ENCODE data around the gene ULK4. TPM values are rescaled to one million over a fixed set of nuclear protein-coding genes. Genes with fewer than 3 reads are reported as not detected.

The ULK4 gene
- total RNA-seq, 1 experiment from 2014 or later = 8.7 TPM

GRCh38 chr3:41419809-41420208 is 542.1 kb downstream of the ULK4 start:
- Histone ChIP-seq H4K20me1 (ENCODE audit: insufficient read depth) (no peaks in the 10 kb centered on the region), H3K79me2 (ENCODE audit: low read depth) (no peaks in the 10 kb centered on the region), H3K27me3 (ENCODE audit: insufficient read depth, low read depth) (no peaks in the 10 kb centered on the region), H3K9me3 (ENCODE audit: insufficient read depth, low read depth) (no peaks in the 10 kb centered on the region), H3K27ac (0 out of 2 replicates have a peak overlapping the region, but pooled peaks have one; percentile 4), H3K4me2 (peak overlapping the region; percentile 23; the same call in 1 of the 2 replicates), H3K9me2 (ENCODE audit: insufficient read depth) (no peaks in the 10 kb centered on the region), H3K36me3 (ENCODE audit: low read depth) (no peaks in the 10 kb centered on the region), H3K4me1 (replicated peaks; ENCODE audit: insufficient read depth) (peaks cover 18% of the 10 kb centered on the region), H3K4me3 (no peak overlapping the region), H2AFZ (no peak overlapping the region), H3F3A (ENCODE audit: insufficient read depth, low read depth) (peaks cover 14% of the 10 kb centered on the region; the same call in 1 of the 2 replicates)
- BruUV-seq (replicated peaks) = no TSS peak
- TF ChIP-seq CTCF (conservative IDR thresholded peaks at IDR 0.05) = no peak
- TF ChIP-seq EZH2 (IDR thresholded peaks at IDR 0.05; ENCODE audit: low read depth) = no peak
- DNase-seq = no peak
- POLR2A ChIA-PET (ENCODE audit: unreplicated experiment) = no interaction called here
- intact Hi-C loops (cut with micrococcal nuclease; ENCODE audit: unreplicated experiment) = no loop called here
- CTCF ChIA-PET = no interaction called here

- Histone ChIP-seq H3K4me1 (replicated peaks; ENCODE audit: insufficient read depth) (peaks cover 18% of the 10 kb centered on the region), H3K27ac (0 out of 2 replicates have a peak overlapping the region, but pooled peaks have one; percentile 4), H3K4me2 (peak overlapping the region; percentile 23), H3K79me2 (ENCODE audit: low read depth) (no peaks in the 10 kb centered on the region), H3K27me3 (ENCODE audit: insufficient read depth, low read depth) (no peaks in the 10 kb centered on the region), H3K9me3 (ENCODE audit: insufficient read depth, low read depth) (no peaks in the 10 kb centered on the region), H3K4me3 (no peak overlapping the region), H4K20me1 (ENCODE audit: insufficient read depth) (no peaks in the 10 kb centered on the region), H2AFZ (0 out of 2 replicates have a peak overlapping the region, but pooled peaks have one; percentile 20), H3F3A (ENCODE audit: insufficient read depth, low read depth) (peaks cover 14% of the 10 kb centered on the region; the same call in 1 of the 2 replicates), H3K36me3 (ENCODE audit: low read depth) (no peaks in the 10 kb centered on the region), H3K9me2 (ENCODE audit: insufficient read depth) (no peaks in the 10 kb centered on the region)
- intact Hi-C loops (cut with micrococcal nuclease; ENCODE audit: unreplicated experiment) = no loop called here
- peak; percentile 12 to 76 for DNase-seq
- BruUV-seq (replicated peaks) = no TSS peak
- POLR2A ChIA-PET (ENCODE audit: unreplicated experiment) = no interaction called here
- CTCF ChIA-PET = no interaction called here
- TF ChIP-seq EZH2 (IDR thresholded peaks at IDR 0.05; ENCODE audit: low read depth) (no peak), CTCF (conservative IDR thresholded peaks at IDR 0.05) (no peak; the same call in 1 of the 2 replicates)
Measured at GRCh38 chr3:41418961-41419691, 542.8 kb downstream of the ULK4 start.

DNA sequence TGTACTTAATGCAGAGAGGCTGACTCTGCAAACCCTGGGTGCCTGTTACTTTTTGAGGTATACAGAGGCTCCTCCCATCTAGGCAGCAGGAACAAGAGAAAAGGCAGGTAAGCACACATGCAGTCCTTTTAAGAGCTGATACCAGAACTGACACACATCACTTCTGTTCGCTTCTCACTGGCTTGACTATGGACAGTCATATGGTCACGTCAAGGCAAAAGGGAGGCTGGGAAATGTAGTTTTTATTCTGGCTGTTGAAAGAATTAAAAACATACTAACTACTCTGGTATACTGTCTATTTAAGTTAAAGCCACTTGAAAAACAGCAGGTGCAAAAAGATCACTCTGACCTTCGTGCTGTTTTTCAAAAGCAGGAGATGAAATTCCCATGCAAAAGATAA is 544.3 kb downstream of the ULK4 start:
- BruUV-seq (replicated peaks) = no TSS peak
- no peak for DNase-seq
- Histone ChIP-seq H3K9me3 (ENCODE audit: insufficient read depth, low read depth) (no peaks in the 10 kb centered on the region), H2AFZ (no peak overlapping the region), H3K79me2 (ENCODE audit: low read depth) (no peaks in the 10 kb centered on the region), H3K4me3 (no peak overlapping the region), H3K36me3 (ENCODE audit: low read depth) (no peaks in the 10 kb centered on the region), H3K9me2 (ENCODE audit: insufficient read depth) (no peaks in the 10 kb centered on the region), H3K4me2 (no peak overlapping the region), H3K27me3 (ENCODE audit: insufficient read depth, low read depth) (no peaks in the 10 kb centered on the region), H4K20me1 (ENCODE audit: insufficient read depth) (no peaks in the 10 kb centered on the region), H3K4me1 (replicated peaks; ENCODE audit: insufficient read depth) (peaks cover 18% of the 10 kb centered on the region), H3F3A (ENCODE audit: insufficient read depth, low read depth) (peaks cover 14% of the 10 kb centered on the region; the same call in 1 of the 2 replicates), H3K27ac (no peak overlapping the region)
- intact Hi-C loops (cut with micrococcal nuclease; ENCODE audit: unreplicated experiment) = no loop called here
- POLR2A ChIA-PET (ENCODE audit: unreplicated experiment) = no interaction called here
- no peak for TF ChIP-seq CTCF (conservative IDR thresholded peaks at IDR 0.05)
- no peak for TF ChIP-seq EZH2 (IDR thresholded peaks at IDR 0.05; ENCODE audit: low read depth)
- CTCF ChIA-PET = no interaction called here
